GM21447 (cell line): ENCODE results near the gene HMBS.
A peak's percentile ranks its signal among the peaks of the same experiment; 100 is the strongest.
"Not testable (repeated sequence)": the region's sequence is repeated elsewhere in the genome, so short reads cannot be mapped to it uniquely, and the experiment has no call there.

Source experiments
- ATAC-seq: cut with Tn5 transposase; IDR thresholded peaks from one replicate; pipeline ENCODE4 v1.9.1; 2021; ENCODE audit not compliant: unreplicated experiment

HMBS gene

DNA sequence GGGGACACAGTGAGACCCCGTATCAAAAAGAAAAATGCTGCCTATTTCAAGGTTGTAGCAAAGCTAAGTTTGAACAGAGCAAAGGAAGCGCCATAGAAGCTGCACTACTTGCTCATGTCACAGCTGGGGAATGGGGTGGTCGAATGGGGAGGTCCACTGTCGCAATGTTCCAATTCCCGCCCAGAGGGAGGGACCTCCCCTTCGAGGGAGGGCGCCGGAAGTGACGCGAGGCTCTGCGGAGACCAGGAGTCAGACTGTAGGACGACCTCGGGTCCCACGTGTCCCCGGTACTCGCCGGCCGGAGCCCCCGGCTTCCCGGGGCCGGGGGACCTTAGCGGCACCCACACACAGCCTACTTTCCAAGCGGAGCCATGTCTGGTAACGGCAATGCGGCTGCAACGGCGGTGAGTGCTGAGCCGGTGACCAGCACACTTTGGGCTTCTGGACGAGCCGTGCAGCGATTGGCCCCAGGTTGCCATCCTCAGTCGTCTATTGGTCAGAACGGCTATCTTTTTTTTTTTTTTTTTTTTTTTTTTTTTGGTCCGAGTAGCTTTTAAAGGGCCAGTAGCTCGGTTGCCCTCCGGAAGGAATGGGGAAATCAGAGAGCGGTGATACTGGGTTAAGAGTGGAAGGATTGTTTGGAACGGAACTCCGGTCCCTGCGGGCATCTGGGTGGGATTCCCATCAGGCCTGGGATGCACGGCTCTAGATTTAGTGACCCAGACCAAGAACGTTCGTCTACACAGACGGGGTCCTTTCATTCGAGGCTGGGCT is at the start of gene HMBS:
Gene HMBS, plus strand, starts transcription at position 219 of the 774 bp plus-strand sequence. Its CDS starts 153 bp downstream, at position 372.
- peak; percentile 92 for ATAC-seq

DNA sequence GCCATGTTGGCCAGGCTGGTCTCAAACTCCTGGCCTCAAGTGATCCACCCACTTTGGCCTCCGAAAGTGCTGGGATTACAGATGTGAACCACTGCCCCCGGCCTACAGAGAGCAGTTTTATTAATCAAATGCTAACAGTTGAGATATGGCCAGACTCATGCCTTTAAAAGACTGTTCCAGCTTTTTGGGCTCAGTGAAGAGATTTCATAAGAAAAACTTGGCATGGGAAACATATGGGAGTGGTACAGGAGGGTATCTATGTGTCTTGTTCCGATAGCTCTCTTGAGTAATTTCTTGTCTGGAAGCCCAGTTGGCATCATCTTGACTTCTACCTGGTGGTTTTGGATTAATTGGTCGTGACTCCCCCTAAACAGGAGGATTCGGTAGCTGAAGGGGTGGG is 45.8 kb upstream of the HMBS start:
- no peak for ATAC-seq

DNA sequence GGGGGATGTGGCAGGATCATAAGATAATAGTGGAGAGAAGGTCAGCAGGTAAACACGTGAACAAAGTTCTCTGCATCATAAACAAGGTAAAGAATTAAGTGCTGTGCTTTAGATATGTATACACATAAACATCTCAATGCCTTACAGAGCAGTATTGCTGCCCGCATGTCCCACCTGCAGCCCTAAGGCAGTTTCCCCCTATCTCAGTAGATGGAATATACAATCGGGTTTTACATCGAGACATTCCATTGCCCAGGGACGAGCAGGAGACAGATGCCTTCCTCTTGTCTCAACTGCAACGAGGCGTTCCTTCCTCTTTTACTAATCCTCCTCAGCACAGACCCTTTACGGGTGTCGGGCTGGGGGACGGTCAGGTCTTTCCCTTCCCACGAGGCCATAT is 45.2 kb upstream of the HMBS start:
- not testable (repeated sequence) for ATAC-seq

DNA sequence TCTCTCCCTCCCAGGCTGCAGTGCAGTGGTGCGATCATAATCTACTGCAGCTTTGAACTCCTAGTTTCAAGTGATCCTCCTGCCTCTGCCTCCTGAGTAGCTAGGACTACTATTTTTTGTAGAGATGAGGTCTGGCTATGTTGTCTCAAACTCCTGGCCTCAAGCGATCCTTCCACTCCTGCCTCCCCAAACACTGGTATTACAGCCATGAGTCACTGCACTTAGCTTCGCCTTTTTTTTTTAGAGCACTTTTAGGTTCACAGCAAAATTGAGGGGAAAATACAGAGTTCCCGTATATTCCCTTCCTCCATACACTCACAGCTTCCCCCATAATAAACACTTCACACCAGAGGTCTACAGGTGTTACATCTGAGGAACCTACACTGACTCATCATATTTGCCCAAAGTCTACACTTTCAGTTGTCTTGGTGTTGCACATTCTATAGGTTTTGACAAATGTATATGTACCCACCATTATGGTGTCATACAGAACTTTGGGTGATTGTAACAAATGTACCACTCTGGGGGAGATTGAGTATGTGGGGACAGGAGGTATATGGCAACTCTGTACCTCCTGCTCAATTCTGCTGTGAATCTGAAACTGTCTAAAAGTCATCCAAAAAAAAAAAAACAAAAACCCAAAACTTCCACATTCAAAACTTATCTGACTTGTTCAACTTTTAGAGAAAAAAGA is 42.7 kb upstream of the HMBS start:
- no peak for ATAC-seq

DNA sequence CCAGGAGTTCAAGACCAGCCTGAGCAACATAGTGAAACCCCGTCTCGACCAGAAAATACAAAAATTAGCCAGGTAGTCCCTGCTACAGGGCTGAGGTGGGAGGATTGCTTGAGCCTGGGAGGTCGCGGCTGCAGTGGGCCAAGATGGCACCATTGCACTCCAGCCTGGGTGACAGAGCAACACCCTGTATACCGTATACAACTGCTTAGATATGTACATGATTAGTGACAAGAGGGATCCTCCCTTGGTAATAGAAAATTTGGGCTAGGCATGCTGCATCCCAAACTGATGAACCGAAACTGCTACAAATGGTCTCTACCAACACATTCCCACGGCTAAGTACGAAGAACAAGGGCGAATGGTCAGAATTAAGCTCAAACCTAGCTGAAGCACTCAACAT is 41.8 kb upstream of the HMBS start:
- ATAC-seq = no peak

DNA sequence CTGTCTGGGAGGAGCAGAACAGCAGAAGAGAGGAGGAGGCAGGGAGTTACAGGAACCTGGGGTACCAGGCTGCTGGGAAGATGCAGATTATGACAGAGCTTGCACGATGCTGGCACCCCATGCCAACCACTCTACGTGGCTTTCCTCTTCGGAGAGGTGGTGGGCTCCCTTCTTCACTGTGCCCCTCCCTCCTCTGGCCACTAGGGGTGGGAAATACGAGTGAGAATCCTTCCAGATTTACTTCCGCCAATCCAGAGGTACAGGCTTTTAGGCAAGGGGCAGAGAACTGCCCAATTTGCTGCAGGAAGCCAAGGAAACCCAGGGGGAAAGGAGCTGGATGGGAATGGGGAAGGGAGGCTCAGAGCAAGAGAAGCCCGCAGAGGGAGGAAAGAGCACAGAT is 40.0 kb upstream of the HMBS start:
- no peak for ATAC-seq

DNA sequence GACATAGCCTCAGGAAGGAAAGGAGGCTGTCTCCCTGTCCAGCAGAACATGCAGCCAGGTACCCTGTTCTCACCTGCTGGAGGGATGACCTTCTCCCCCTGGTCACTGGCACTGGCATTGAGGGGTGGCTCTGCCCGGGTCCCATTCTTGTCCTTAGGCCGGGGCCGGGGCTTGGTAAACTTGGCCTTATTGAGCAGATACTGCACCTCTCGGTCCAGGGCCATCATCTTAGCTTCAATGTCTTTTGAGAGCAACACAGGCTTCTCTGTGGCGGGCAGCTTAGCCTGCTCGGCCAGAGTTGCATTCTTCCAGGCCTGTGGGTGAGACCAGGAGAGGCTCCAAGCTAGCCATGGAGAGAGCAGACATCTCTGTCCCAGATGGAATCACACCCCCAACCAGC is 38.2 kb upstream of the HMBS start:
- ATAC-seq = no peak

DNA sequence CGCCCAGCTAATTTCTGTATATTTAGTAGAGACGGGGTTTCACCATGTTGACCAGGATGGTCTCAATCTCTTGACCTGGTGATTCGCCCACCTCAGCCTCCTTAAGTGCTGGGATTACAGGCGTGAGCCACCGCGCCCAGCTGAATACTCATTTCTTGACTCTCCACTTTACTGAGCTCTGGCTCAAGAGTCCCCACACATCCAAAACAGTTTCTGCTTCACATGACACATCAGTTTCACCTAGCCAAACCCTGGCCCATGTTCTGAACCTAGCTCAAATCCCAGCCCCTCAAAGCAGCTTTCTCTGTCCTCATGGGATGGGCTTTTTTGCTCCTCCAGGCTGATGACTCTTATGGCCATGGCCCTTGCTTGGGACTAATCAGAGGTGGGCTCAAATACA is 37.5 kb upstream of the HMBS start:
- ATAC-seq = no peak

DNA sequence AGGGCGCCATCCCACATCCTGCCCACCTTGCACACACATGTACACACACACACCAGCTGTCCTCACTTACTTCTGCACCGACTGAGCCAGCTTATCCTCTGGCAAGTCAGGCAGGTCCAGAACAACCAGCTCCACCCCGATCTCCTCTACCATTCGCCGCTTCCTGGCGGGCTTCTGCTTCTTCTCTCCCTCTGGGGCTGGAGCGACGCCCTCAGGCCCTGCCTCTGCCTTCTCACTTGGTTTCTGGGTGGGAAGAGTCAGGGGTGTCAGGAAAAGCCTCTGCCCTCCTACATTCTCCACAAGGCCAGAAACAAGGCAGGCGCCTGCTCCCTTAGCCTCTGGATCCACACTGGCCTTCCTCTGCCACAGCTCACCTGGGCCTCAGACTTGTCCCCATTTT is 36.0 kb upstream of the HMBS start:
- ATAC-seq = no peak

DNA sequence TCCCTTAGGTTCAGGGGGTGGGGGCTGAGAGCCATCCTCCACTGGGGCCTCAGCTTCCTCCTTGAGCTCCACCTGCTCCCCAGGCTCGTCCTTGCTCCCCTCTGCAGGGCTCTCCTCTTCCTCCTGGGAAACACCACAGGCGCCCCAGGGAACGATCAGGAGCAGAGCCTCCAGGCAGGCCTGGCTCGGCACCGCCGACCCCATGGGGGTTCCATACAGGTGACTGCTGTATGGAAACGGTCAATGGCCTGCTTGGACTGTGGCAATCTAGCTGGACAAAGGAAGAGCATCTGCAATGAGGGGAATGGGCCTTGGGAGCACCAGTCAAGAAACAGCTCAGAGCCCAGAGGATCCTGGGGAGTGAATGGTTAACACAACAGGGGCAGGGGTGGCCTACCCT is 35.6 kb upstream of the HMBS start:
- no peak for ATAC-seq

DNA sequence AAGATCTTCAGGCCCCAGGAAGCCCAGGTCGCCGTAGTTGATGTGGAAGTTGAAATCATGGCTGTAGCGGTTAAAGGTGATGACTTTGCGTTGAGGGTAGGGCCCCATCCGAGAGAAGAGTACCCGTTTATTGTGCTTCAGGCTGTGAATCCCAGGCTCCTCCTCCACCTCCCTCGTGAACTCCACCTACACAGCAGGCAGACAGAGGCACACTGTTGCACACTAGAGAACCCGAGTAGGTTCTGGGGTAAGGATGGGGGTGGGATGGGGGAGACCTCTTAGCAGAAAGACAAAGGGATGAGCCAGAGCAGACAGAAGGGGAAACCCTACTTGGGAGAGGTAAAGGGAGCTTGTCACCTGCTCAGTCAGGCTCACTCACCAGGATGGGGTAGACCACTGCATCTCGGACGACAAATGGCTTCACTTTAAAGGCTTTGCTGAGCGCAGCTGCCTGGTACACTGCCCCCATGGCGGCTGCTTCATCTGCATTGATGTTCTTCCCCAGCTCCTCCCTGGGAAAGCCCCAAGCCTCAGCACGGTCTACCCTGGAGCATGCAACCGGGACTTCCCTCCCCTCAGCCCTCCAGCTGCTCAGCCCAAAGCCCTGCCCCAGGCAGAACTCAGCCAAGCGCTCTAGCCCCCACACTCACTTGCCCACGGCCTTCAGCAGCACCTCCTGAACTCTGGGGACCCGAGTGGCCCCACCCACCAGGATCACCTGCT is 33.1 kb upstream of the HMBS start:
- ATAC-seq = peak; percentile 61

DNA sequence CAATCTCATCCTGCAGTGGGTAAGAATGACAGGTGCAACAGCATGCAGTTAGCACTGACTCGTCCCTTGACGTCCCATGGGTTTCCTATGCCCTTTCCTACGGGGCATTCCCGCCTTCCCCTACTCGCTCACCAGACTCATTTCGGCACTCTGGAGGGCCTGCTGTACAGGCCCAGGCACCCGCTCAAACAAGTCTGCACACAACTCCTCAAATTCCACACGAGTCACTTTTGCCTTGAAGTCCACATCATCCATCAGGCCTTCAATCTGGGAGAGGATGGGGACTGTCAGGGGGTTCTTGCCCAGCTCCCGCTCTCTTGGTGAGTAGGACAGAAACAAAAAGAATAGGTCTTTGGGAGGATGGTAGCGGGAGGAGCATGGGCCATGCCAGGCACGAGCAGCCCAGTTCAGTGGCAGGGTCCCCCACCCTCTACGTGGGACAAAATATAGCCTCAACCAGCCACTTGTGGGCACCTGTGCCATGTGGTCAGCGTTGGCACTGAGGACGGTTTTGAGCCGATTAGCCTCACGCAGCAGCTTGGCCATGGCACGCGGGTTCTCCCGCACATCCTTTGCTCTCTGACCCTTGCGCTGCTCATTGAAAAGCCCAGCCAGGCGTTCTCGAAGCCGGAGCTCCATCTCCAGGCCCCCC is 32.4 kb upstream of the HMBS start:
- peak; percentile 8 for ATAC-seq

DNA sequence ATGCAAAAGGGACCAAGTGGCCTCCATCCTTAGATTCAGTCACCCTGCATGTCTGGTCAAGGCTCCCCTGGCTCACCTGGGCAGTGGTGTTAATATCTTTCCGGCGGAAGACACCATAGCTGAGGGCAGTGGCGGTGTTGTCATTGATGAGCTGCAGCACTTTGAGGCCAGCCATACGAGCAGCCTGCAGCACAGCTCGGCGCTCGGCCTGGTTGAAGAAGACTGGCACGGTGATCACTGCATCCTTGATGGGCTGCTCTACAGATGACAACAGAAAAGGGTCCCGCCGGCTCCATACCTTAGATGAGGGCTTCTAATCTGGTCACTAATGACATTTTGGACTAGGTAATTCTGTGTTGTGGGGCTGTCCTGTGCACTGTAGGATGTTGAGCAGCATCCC is 30.3 kb upstream of the HMBS start:
- no peak for ATAC-seq

DNA sequence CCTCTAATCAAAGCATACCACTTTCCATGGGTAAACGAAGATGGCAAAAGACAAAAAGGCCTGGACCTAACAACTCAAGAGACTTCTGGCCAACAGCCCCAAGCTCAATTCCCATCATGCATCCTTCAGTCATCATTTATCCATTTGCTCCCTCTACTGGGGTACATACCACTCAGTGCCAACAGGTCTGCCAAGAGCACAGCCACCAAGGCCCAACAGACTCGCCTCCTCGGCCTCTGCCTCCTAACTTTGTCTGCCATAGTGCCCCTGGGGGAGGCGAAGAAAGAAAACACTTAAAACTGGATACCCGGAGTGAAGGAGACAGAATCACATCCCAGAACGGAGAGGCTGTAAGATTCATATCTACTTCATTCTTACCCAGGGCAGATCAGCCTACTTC is 28.8 kb upstream of the HMBS start:
- ATAC-seq = no peak

DNA sequence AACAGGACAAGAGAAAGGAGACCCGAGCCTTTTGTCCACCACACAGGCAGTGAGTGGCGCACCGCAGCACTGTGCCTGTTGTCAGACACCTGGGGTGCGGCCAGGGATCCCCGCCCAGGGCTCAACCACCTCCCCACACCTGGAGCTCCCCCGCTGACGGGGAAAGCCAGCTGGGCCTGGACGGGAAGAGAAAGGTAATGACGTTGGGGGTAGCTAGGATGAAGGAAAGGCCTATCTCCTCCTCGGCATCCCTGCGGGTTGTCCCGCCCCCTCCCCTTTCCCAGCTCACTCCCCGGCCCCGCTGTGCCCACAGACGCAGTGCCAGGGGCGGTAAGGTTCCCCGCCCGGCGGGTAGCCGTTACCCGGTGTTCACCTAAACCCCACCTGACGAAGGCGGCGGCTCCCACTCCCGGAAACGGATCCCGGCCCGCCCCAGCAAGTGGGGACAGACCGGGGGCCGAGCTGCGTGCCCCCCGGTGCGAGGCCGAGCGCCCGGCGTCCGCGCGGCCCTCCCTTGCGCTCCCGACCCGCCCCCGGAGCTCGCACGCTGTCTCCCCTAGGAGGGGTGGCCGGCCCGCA is 28.2 kb upstream of the HMBS start:
- no peak for ATAC-seq

DNA sequence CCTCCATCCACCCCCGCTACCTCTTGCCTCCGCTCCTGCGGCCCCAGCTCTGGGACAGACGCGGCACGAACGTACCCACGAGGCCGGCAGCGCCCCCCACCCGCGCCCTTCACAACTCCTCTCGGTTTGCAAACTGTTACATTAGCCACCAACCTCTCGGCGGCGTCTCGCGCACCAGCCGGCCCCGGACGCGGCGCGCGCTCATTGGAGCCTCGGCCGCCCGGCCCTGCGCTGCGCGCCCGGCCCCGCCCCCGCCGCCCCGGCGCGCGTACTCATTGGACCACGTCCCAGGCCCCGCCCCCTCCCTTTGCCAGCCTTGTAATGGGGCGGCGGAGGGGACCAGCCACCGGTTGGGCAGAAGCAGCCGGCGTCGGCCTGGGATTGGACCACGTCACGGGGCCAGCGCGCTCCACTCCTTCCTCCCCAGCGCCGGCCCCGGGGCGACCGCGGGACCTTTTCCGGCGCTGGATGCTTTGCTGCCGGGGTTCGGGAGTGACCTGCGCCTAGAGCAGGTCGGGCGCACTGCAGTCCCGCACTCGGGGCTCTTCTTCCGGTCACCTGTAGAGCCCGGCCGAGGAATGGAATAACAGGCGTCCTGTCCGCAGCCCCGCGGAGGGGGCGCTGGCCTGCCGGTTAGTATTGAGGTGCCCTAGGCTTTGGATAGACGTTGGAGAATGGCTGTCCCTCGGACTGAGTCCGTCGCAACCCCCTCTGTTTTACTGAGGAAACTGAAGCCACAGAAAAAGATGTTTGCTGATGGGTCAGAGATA is 27.5 kb upstream of the HMBS start, which contains the start of gene HYOU1:
Gene HYOU1, minus strand, starts transcription at position 206 of the 770 bp plus-strand sequence. CDS start 1,045 bp downstream, outside the sequence.
- ATAC-seq = peak; percentile 88

DNA sequence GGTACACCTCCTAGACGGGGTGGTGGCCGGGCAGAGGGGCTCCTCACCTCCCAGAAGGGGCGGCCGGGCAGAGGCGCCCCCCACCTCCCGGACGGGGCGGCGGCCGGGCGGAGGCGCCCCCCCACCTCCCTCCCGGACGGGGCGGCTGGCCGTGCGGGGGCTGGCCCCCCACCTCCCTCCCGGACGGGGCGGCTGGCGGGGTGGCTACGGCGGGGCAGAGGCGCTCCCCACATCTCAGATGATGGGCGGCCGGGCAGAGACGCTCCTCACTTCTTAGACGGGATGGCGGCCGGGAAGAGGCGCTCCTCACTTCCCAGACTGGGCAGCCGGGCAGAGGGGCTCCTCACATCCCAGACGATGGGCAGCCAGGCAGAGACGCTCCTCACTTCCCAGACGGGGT is 25.6 kb upstream of the HMBS start:
- not testable (repeated sequence) for ATAC-seq

DNA sequence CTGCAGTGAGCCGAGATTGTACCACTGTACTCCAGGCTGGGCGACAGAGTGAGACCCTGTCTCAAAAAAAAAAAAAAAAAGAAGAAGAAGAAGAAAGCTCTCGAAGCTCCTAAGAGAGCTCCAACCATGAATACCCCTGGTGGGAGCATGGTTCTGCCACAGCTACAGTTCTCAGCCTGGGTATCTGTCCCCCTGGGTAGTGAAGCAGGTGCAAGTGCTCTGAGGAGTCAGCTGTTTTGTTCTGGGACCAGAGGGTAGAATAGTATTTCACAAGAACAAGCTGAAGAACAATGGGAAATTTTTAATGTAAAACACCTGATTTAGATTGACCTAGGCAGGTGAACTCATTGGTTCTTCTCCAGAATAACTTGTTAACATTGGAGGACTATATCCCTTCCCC is 23.4 kb upstream of the HMBS start:
- no peak for ATAC-seq

DNA sequence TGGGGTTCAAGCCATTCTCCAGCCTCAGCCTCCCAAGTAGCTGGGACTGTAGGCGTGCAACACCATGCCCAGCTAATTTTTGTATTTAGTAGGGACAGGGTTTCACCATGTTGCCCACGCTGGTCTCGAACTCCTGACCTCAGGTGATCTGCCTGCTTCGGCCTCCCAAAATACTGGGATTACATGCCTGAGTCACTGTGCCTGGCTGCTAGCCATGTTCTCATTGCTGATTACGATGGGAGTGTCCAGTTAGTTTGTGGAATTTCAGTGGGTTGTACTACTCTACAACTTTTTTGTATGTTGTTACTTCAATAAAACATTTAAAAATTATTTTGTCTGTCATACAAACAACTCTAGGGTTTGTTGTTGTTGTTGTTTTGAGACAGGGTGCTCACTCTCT is 21.9 kb upstream of the HMBS start:
- ATAC-seq = no peak

DNA sequence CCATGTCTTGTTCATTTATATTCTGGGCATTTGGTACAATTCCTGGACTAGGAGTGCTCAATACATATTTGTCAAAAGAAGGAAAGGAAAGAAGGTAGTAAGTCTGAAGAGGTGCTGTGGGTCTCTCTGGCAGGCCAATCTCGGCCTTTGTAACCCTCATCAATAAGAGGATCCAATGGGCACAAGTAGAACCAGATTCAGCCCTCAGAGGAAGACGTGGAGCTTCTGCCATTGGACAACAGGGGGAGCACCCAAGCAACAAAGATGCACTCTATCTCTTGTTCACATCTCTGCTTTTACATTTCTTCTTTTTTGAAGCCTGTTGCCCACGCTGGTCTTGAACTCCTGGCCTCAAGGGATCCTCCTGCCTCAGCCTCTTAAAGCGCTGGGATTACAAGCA is 19.3 kb upstream of the HMBS start:
- ATAC-seq = no peak
